ENCODE data around the gene ACSS1.

The ACSS1 gene

GRCh38 chr20:24970030-24970553 is 87.8 kb downstream of the ACSS1 start:
- DNase-seq, result no peak

- DNase-seq, result no peak
Observed at GRCh38 chr20:24969186-24970029, 88.5 kb downstream of the ACSS1 start.

- DNase-seq, result no peak
Observed at GRCh38 chr20:24968278-24968800, 89.6 kb downstream of the ACSS1 start.

GRCh38 chr20:24966317-24967012 is 91.5 kb downstream of the ACSS1 start:
- no peak for DNase-seq

- DNase-seq, result no peak
Observed at GRCh38 chr20:24965065-24965919, 92.6 kb downstream of the ACSS1 start.

GRCh38 chr20:24964506-24964840 is 93.5 kb downstream of the ACSS1 start:
- DNase-seq, result no peak

GRCh38 chr20:24963672-24964505 is 94.0 kb downstream of the ACSS1 start:
- DNase-seq, result no peak

GRCh38 chr20:24962510-24962909 is 95.4 kb downstream of the ACSS1 start:
- no peak for DNase-seq

GRCh38 chr20:24962182-24962492 is 95.8 kb downstream of the ACSS1 start:
- no peak for DNase-seq

GRCh38 chr20:24961384-24962181 is 96.4 kb downstream of the ACSS1 start:
- DNase-seq, result no peak

GRCh38 chr20:24960861-24961260 is 97.1 kb downstream of the ACSS1 start:
- DNase-seq, result no peak

- no peak for DNase-seq
Observed at GRCh38 chr20:24960302-24960801, 97.6 kb downstream of the ACSS1 start.

- no peak for DNase-seq
Observed at GRCh38 chr20:24959591-24960301, 98.2 kb downstream of the ACSS1 start.

GRCh38 chr20:24958506-24959385 is 99.2 kb downstream of the ACSS1 start:
- DNase-seq, result no peak

GRCh38 chr20:24957326-24958016 is 100.5 kb downstream of the ACSS1 start:
- no peak for DNase-seq

Measured in bone marrow (tissue), 2 donors.